A375 (cell line): ENCODE data around the gene PPP2R5A. TPM values are rescaled to one million over a fixed set of nuclear protein-coding genes. Genes with fewer than 3 reads are reported as not detected.

Experiments
- small RNA-seq: library from RNA; depleted of rRNA; stranded (forward); fragments of <200 nt; gene quantifications from one replicate; pipeline ENCODE3, GENCODE V24; 2014
- total RNA-seq: library from RNA; depleted of rRNA; stranded (reverse); fragments of >200 nt; shearing (Covaris generic); gene quantifications from 2 replicates; pipeline ENCODE4 v1.2.3, GENCODE V29; 2014; rRNA removed

PPP2R5A gene
- 17.4 and 19.2 TPM in 2 replicates for total RNA-seq

DNA sequence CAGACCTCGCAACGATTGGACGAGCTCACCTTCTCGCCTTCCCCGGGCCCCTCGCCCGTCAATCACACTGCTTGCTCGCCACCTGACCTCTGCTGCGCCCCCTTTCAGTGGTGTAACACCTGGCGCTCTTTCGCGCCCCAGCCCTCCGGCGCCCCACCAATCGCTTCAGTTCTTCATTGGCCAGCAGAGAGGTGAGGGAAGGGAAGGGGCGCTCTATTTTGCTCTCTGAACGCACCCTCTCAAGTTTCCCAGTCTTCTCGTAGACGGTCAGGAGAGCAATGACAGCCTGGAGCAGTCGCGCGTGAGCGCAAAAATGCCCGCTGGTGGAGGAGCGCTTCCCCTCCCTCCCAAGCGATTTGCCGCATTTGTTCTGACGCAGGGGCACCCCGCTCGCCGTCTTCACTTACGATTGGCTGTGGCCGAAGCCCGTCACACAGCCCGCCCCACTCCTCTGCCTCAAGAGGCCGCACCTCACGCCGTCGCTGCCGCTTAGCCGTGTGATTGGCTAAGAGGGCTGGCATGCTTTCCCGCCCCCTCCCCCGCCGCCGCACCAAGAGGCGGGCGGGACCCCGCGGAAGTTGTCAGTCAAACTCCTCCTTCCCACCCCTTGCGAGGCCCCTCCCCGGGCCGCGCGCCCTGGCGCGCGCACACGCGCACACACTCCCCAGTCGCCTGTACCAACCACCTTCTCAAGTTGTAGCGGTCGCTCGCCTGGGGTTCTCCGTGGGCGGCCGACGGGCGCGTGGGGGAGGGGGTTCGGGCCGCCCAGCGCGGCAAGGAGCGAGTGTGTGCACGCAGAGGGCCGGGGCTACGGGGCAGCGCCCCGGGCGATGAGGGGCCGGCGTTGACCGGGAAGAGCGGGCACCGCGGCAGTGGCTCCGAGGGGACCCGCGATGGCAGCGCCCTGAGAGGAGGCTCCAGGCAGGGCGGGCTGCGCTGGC is at the start of gene PPP2R5A:
TSS of gene PPP2R5A (plus strand) at position 667 of the 941 bp plus-strand sequence. CDS start 701 bp downstream, outside the sequence.

Small RNA genes within 50 kb of the gene (small RNA-seq; reads per million reads assigned to genes)
- gene SNORA16B, result not detected

Other genes with a start within 250 kb of the PPP2R5A start
- 24.1 and 28.3 TPM in 2 replicates for gene INTS7, start 249.9 kb upstream of the PPP2R5A start, total RNA-seq
- gene DTL, start 249.7 kb upstream of the PPP2R5A start, total RNA-seq, result 60.8 and 63.2 TPM in 2 replicates
- 14.4 and 17.2 TPM in 2 replicates for gene PACC1, start 129.5 kb downstream of the PPP2R5A start, total RNA-seq
- 92.5 and 115 TPM in 2 replicates for gene NENF, start 147.5 kb downstream of the PPP2R5A start, total RNA-seq